K562 (cell line): ENCODE results near the gene DAZAP1. TPM values are rescaled to one million over a fixed set of nuclear protein-coding genes. Genes with fewer than 3 reads are reported as not detected.
A peak's percentile ranks its signal among the peaks of the same experiment; 100 is the strongest.

Experiments
- ATAC-seq: fragments of 200-7000 bp; cut with Tn5 transposase; 3 replicates; pipeline ENCODE4 v1.9.1; 2020; ENCODE audit warnings: moderate library complexity
- BruUV-seq: library from RNA; stranded (reverse); fragments of 400-500 nt; replicated peaks from 2 replicates; lab custom pipeline; 2021; lab: Mats Ljungman, UMichigan
- CTCF ChIA-PET: fragments of 300-600 bp; formaldehyde crosslinking; extraction: SDS; loops from one replicate; lab custom pipeline; 2021; ENCODE audit warnings: low intra/inter-chr PET ratio; lab: Yijun Ruan, JAX
- POLR2A ChIA-PET: fragments of 300-600, 350-650 bp; sonication (Branson Sonifier 250); formaldehyde crosslinking; extraction: SDS; loops from one replicate; lab custom pipeline; 2021; ENCODE audit warnings: antibody characterized with exemption, inconsistent platforms; lab: Yijun Ruan, JAX
- DNase-seq, 4 experiments: peaks; one replicate each; pipeline versions ENCODE4 v3.0.0 to v3.0.0-alpha.2; 2011 to 2018; ENCODE audit warnings: low spot score in 3 of 4, mixed read lengths in 3 of 4; ENCODE audit errors: extremely low read depth in 1 of 4
- FAIRE-seq: peaks from 2 replicates; lab custom pipeline; 2011; peaks lifted over from hg19 to GRCh38; lab: Jason Lieb, UNC
- H2AFZ ChIP-seq: 2 replicates; pipeline ENCODE4 v1.6.0; 2011; ENCODE audit warnings: low read depth, low read length, control low read depth, inconsistent platforms
- H3K27ac ChIP-seq: fragments of 200-600 bp; 3 replicates; pipeline ENCODE4 v1.8.0; 2011; ENCODE audit warnings: low read depth, mild to moderate bottlenecking, control low read depth, inconsistent platforms, low read length, moderate library complexity, mixed read lengths; ENCODE audit errors: extremely low read depth
- H3K27me3 ChIP-seq, 2 experiments: fragments of 300-600 bp in 1 of 2; 2 replicates in 1 of 2; 3 replicates in 1 of 2; pipeline versions ENCODE4 v1.6.0 to v1.8.0; 2011; ENCODE audit warnings: inconsistent platforms in 2 of 2, low read length in 2 of 2, mild to moderate bottlenecking in 1 of 2, mixed read lengths in 1 of 2, moderate library complexity in 1 of 2; ENCODE audit not compliant: control insufficient read depth in 2 of 2, insufficient read depth in 2 of 2
- H3K36me3 ChIP-seq: fragments of 300-600 bp; 3 replicates; pipeline ENCODE4 v1.8.0; 2011; ENCODE audit warnings: mild to moderate bottlenecking, low read length, inconsistent platforms; ENCODE audit not compliant: control insufficient read depth, insufficient read depth
- H3K4me1 ChIP-seq, 2 experiments: fragments of 200-600 bp in 1 of 2; replicated peaks in 1 of 2; 2 replicates in 1 of 2; 3 replicates in 1 of 2; pipeline versions ENCODE4 v1.5.1 to v1.8.0; 2011; ENCODE audit warnings: inconsistent platforms in 2 of 2, low read length in 2 of 2, mild to moderate bottlenecking in 1 of 2, mixed read lengths in 1 of 2, moderate library complexity in 1 of 2; ENCODE audit not compliant: control insufficient read depth in 2 of 2, insufficient read depth in 2 of 2
- H3K4me2 ChIP-seq: 2 replicates; pipeline ENCODE4 v1.6.1; 2011; ENCODE audit warnings: low read length, control low read depth, inconsistent platforms, mixed read lengths; ENCODE audit not compliant: insufficient read depth
- H3K4me3 ChIP-seq: fragments of 200-600 bp; sonication (generic), shearing (Covaris generic); 2 replicates; pipeline ENCODE4 v1.5.1; 2016; ENCODE audit warnings: control low read depth, inconsistent platforms
- H3K79me2 ChIP-seq: fragments of 200-600 bp; 3 replicates; pipeline ENCODE4 v1.8.0; 2011; ENCODE audit warnings: low read length, inconsistent platforms; ENCODE audit not compliant: control insufficient read depth, insufficient read depth
- H3K9ac ChIP-seq, 2 experiments: 2 replicates each; pipeline versions ENCODE4 v1.6.0 to v1.6.1; 2011; ENCODE audit warnings: low read depth in 2 of 2, low read length in 2 of 2, control low read depth in 1 of 2, inconsistent platforms in 1 of 2, mild to moderate bottlenecking in 1 of 2, mixed read lengths in 1 of 2; ENCODE audit not compliant: insufficient read depth in 1 of 2
- H3K9me1 ChIP-seq: one replicate; pipeline ENCODE4 v1.6.0; 2011; ENCODE audit warnings: inconsistent platforms, mild to moderate bottlenecking, low read length, moderate library complexity; ENCODE audit not compliant: control insufficient read depth, insufficient read depth
- H3K9me3 ChIP-seq: replicated peaks from 2 replicates; pipeline ENCODE4 v1.5.1; 2011; ENCODE audit warnings: low read depth, low read length, inconsistent platforms; ENCODE audit not compliant: control insufficient read depth, insufficient read depth
- H4K20me1 ChIP-seq: replicated peaks from 2 replicates; pipeline ENCODE4 v1.6.1; 2011; ENCODE audit warnings: low read length, inconsistent platforms, mixed read lengths; ENCODE audit not compliant: control insufficient read depth, insufficient read depth
- BCL6 ChIP-seq: fragments of 250-450 bp; sonication (Bioruptor Pico); IDR thresholded peaks from 2 replicates; pipeline ENCODE4 v1.4.0; 2020
- ELF1 ChIP-seq: fragments of 200-800 bp; sonication (Bioruptor generic); IDR thresholded peaks from 2 replicates; pipeline ENCODE4 v1.6.1; 2016; ENCODE audit warnings: missing genetic modification characterization, missing compliant biosample characterization
- FOXA1 ChIP-seq: fragments of 450-650 bp; IDR thresholded peaks from 2 replicates; pipeline ENCODE4 v1.6.1; 2016; ENCODE audit warnings: mild to moderate bottlenecking, borderline replicate concordance
- GABPA ChIP-seq: fragments of 200-800 bp; sonication (Bioruptor generic); conservative IDR thresholded peaks from 2 replicates; pipeline ENCODE4 v1.6.1; 2016; ENCODE audit warnings: low read depth, missing genetic modification characterization, missing compliant biosample characterization
- GATA2 ChIP-seq: sonication (generic); formaldehyde crosslinking; IDR thresholded peaks from 2 replicates; pipeline ENCODE4 v1.4.0; 2020; ENCODE audit warnings: mild to moderate bottlenecking, missing genetic modification reagents
- MCM7 ChIP-seq, 2 experiments: fragments of 450-650 bp; IDR thresholded peaks; 2 replicates each; pipeline ENCODE4 v1.6.1; 2016 to 2018
- NFATC3 ChIP-seq: fragments of 450-650 bp; IDR thresholded peaks from 2 replicates; pipeline ENCODE4 v1.6.1; 2017; ENCODE audit warnings: mild to moderate bottlenecking
- NFYB ChIP-seq: IDR thresholded peaks from 2 replicates; pipeline ENCODE4 v1.6.1; 2011; ENCODE audit warnings: mild to moderate bottlenecking, moderate library complexity; ENCODE audit not compliant: insufficient read length; ENCODE audit errors: extremely low read depth
- SRSF9 ChIP-seq: fragments of 200-400 bp; formaldehyde crosslinking; IDR thresholded peaks from 2 replicates; pipeline ENCODE4 v1.6.1; 2017; ENCODE audit warnings: low read depth, low read length, borderline replicate concordance
- TAL1 ChIP-seq: fragments of 450-650 bp; IDR thresholded peaks from 2 replicates; pipeline ENCODE4 v1.6.1; 2016; ENCODE audit warnings: mild to moderate bottlenecking
- TEAD4 ChIP-seq, 2 experiments: sonication (generic) in 1 of 2; formaldehyde crosslinking in 1 of 2; IDR thresholded peaks; 2 replicates each; pipeline versions ENCODE4 v1.6.1 to v1.8.0; 2012 to 2022; ENCODE audit warnings: borderline replicate concordance in 1 of 2, inconsistent platforms in 1 of 2, low read length in 1 of 2, mild to moderate bottlenecking in 1 of 2, missing genetic modification reagents in 1 of 2
- ZNF408 ChIP-seq: fragments of 250-450 bp; sonication (Bioruptor Pico); IDR thresholded peaks from 2 replicates; pipeline ENCODE4 v1.4.0; 2020; ENCODE audit warnings: low read depth, mild to moderate bottlenecking, moderate library complexity
- WGBS: fragments of 100-300 bp; shearing (Covaris generic); methylation state at CpG from one replicate; pipeline ENCODE4 v1.1.6; 2016; ENCODE audit warnings: low coverage, mixed read lengths; ENCODE audit not compliant: insufficient coverage; ENCODE audit errors: missing lambda C conversion rate; 5-methylcytosine and 5-hydroxymethylcytosine counted together
- in situ Hi-C: fragments of 300-500 bp; cut with MboI; formaldehyde crosslinking; loops from 4 replicates; pipeline ENCODE4 v1.15.0; 2018; ENCODE audit warnings: inconsistent platforms, mixed read lengths
- intact Hi-C: fragments of 100-400 bp; cut with micrococcal nuclease; formaldehyde crosslinking; loops from 2 replicates; pipeline ENCODE4 v1.14.2; 2022
- polyA plus RNA-seq, 8 experiments: library from polyadenylated mRNA; depleted of rRNA in 4 of 8; stranded (reverse) in 5 of 8; unstranded in 3 of 8; fragments of >200 nt; fragmentation: Nextera tagmentation in 2 of 8; fragmentation: Illumina TruSeq in 1 of 8; extraction: Ambion mirVana in 2 of 8; extraction: Trizol in 1 of 8; gene quantifications; 2 replicates each; pipeline versions ENCODE4 v1.2.1 to v1.2.3, GENCODE V29; 2011 to 2014; ENCODE audit warnings: inconsistent platforms in 1 of 8, missing spikeins in 1 of 8
- total RNA-seq, 7 experiments: library from RNA; depleted of rRNA in 6 of 7; stranded (reverse); fragments of >200 nt in 6 of 7; fragmentation: Illumina TruSeq in 2 of 7; extraction: Trizol in 2 of 7; gene quantifications; 2 replicates each; pipeline versions ENCODE4 v1.2.1 to v1.2.3, GENCODE V29; 2011 to 2021; ENCODE audit warnings: low replicate concordance in 1 of 7

The DAZAP1 gene
- total and polyA plus RNA-seq, 9 of the 15 experiments (the other 6 are each of a cell fraction or from before 2014, with no cell fraction given): 10.8 to 289 (median 142) TPM

DNA sequence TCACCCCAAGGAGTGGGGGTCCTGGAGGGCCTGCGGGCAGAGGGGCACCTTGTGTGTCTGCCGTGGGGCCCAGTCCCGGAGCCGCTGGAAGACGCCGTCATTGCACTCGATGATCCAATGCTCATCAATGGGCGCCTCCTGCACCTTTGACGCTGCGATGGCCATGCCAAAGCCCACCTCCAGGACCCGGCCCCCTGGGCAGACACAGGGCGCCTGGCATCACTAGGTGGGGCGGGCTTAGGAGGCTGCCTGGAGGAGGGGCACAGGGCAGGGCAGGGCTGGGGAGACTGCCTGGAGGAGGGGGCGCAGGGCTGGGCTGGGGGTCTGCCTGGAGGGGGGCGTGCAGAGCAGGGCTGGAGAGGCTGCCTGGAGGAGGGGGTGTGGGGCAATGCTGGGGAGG lies 7.6 kb upstream of the DAZAP1 start:
- Histone ChIP-seq H3K27ac (no peak overlapping the region), H3K4me3 (no peak overlapping the region), H3K79me2 (peaks cover 12% of the 10 kb centered on the region), H4K20me1 (no peaks in the 10 kb centered on the region), H3K4me2 (no peak overlapping the region), H2AFZ (no peak overlapping the region), H3K36me3 (peaks cover 23% of the 10 kb centered on the region; the same call in 1 of the 3 replicates), H3K9ac (peak overlapping the region in 1 of 2 experiments; percentile 89; a peak in 2 of 4 replicates), H3K27me3 (no peaks in the 10 kb centered on the region), H3K4me1 (peaks cover 5 to 78% of the 10 kb centered on the region in 2 experiments; a peak in 3 of 5 replicates), H3K9me1 (no peaks in the 10 kb centered on the region), H3K9me3 (no peaks in the 10 kb centered on the region)
- no TSS peak for BruUV-seq
- FAIRE-seq: no peak
- 94% methylated on average over 11 of the region's 15 CpGs for WGBS
- ChIA-PET CTCF (no interaction called here), POLR2A (interaction anchor here (0.5 kb wide), 1 partner anchor 16 kb away, joined by 5 read pairs; no protein-coding TSS in a partner anchor)
- no peak for ATAC-seq
- no peak for DNase-seq
- intact Hi-C loops: no loop called here
- no peak for TF ChIP-seq ZNF408
- TF ChIP-seq BCL6 (CRISPR knock-in tag): no peak
- TF ChIP-seq TEAD4 (IDR thresholded peaks at IDR 0.05; ENCODE audit: low read length): no peak
- no peak for TF ChIP-seq TEAD4 (CRISPR knock-in tag; IDR thresholded peaks at IDR 0.05; ENCODE audit: borderline replicate concordance)
- TF ChIP-seq NFYB: no peak
- no peak for TF ChIP-seq SRSF9
- no peak for TF ChIP-seq TAL1
- no peak for TF ChIP-seq FOXA1
- TF ChIP-seq GABPA (tag): no peak
- TF ChIP-seq MCM7 (IDR thresholded peaks at IDR 0.05): no peak
- TF ChIP-seq NFATC3: no peak
- TF ChIP-seq ELF1: no peak
- no peak for TF ChIP-seq GATA2
- in situ Hi-C loops: no loop called here
